Parathyroid adenoma (tissue), 2 donors: ENCODE results near the gene PPIL1.

Experiments used
- H2AFZ ChIP-seq: fragments of 300-600 bp; sonication (generic); one replicate; pipeline ENCODE4 v1.7.0; 2017; ENCODE audit warnings: antibody characterized with exemption, mild to moderate bottlenecking
- H3K27ac ChIP-seq: fragments of 300-600 bp; sonication (generic); one replicate; pipeline ENCODE4 v1.7.0; 2017
- H3K27me3 ChIP-seq: fragments of 300-600 bp; sonication (generic); one replicate; pipeline ENCODE4 v1.7.0; 2017; ENCODE audit warnings: low read length; ENCODE audit not compliant: control insufficient read depth, insufficient read depth
- H3K36me3 ChIP-seq: fragments of 300-600 bp; sonication (generic); one replicate; pipeline ENCODE4 v1.7.0; 2017; ENCODE audit warnings: low read length; ENCODE audit not compliant: control insufficient read depth, insufficient read depth
- H3K4me1 ChIP-seq: fragments of 300-600 bp; sonication (generic); one replicate; pipeline ENCODE4 v1.7.0; 2017; ENCODE audit warnings: control low read depth
- H3K4me2 ChIP-seq: fragments of 300-600 bp; sonication (generic); one replicate; pipeline ENCODE4 v1.7.0; 2017; ENCODE audit warnings: low read length
- H3K4me3 ChIP-seq: fragments of 300-600 bp; sonication (generic); one replicate; pipeline ENCODE4 v1.7.0; 2017; ENCODE audit warnings: low read depth, low read length
- H3K79me2 ChIP-seq: fragments of 300-600 bp; sonication (generic); one replicate; pipeline ENCODE4 v1.7.0; 2017; ENCODE audit warnings: control low read depth
- H3K9ac ChIP-seq: fragments of 300-600 bp; sonication (generic); one replicate; pipeline ENCODE4 v1.7.0; 2017; ENCODE audit warnings: mild to moderate bottlenecking
- H3K9me3 ChIP-seq: fragments of 300-600 bp; sonication (generic); one replicate; pipeline ENCODE4 v1.7.0; 2017; ENCODE audit warnings: low read length; ENCODE audit not compliant: control insufficient read depth
- CTCF ChIP-seq: fragments of 300-600 bp; sonication (generic); IDR thresholded peaks from one replicate; pipeline ENCODE4 v1.7.0; 2017; ENCODE audit warnings: antibody characterized with exemption, mild to moderate bottlenecking
- donor health status: primary hyperparathyroidism.

The PPIL1 gene

GRCh38 chr6:36822506-36823269 is 51.9 kb downstream of the PPIL1 start:
- Histone ChIP-seq H3K27ac (peak overlapping the region; percentile 47), H3K4me2 (no peak overlapping the region), H3K79me2 (no peaks in the 10 kb centered on the region), H3K36me3 (no peaks in the 10 kb centered on the region), H3K4me3 (no peak overlapping the region), H3K9ac (no peak overlapping the region), H3K27me3 (no peaks in the 10 kb centered on the region), H3K4me1 (no peaks in the 10 kb centered on the region), H3K9me3 (no peaks in the 10 kb centered on the region), H2AFZ (no peak overlapping the region)
- TF ChIP-seq CTCF = no peak

GRCh38 chr6:36821581-36822335 is 52.8 kb downstream of the PPIL1 start:
- TF ChIP-seq CTCF = no peak
- Histone ChIP-seq H3K4me3 (no peak overlapping the region), H3K4me2 (no peak overlapping the region), H2AFZ (no peak overlapping the region), H3K27me3 (no peaks in the 10 kb centered on the region), H3K9ac (no peak overlapping the region), H3K79me2 (no peaks in the 10 kb centered on the region), H3K9me3 (no peaks in the 10 kb centered on the region), H3K36me3 (no peaks in the 10 kb centered on the region), H3K27ac (no peak overlapping the region), H3K4me1 (no peaks in the 10 kb centered on the region)

GRCh38 chr6:36820700-36821580 is 53.7 kb downstream of the PPIL1 start:
- H3K9me3 ChIP-seq = no peaks in the 10 kb centered on the region
- H3K9ac ChIP-seq = no peak overlapping the region
- no peaks in the 10 kb centered on the region for H3K4me1 ChIP-seq
- H3K79me2 ChIP-seq = no peaks in the 10 kb centered on the region
- H3K27ac ChIP-seq = no peak overlapping the region
- no peak overlapping the region for H3K4me2 ChIP-seq
- H3K27me3 ChIP-seq = no peaks in the 10 kb centered on the region
- TF ChIP-seq CTCF = no peak
- H3K4me3 ChIP-seq = no peak overlapping the region
- H2AFZ ChIP-seq = no peak overlapping the region
- H3K36me3 ChIP-seq = no peaks in the 10 kb centered on the region

GRCh38 chr6:36818756-36819155 is 55.8 kb downstream of the PPIL1 start:
- no peak overlapping the region for H3K4me2 ChIP-seq

More at GRCh38 chr6:36818756-36819155, 55.8 kb downstream of the PPIL1 start:
- no peak overlapping the region for H3K4me3 ChIP-seq
- no peak for TF ChIP-seq CTCF
- H3K9me3 ChIP-seq = no peaks in the 10 kb centered on the region
- no peaks in the 10 kb centered on the region for H3K36me3 ChIP-seq
- no peak overlapping the region for H3K27ac ChIP-seq
- no peak overlapping the region for H2AFZ ChIP-seq
- H3K27me3 ChIP-seq = no peaks in the 10 kb centered on the region
- no peaks in the 10 kb centered on the region for H3K79me2 ChIP-seq
- H3K9ac ChIP-seq = no peak overlapping the region
- H3K4me1 ChIP-seq = no peaks in the 10 kb centered on the region
